H1 (cell line): ENCODE results near the gene RAET1E. TPM values are rescaled to one million over a fixed set of nuclear protein-coding genes. Genes with fewer than 3 reads are reported as not detected.

Source experiments
- CTCF ChIA-PET: fragments of 300-600 bp; sonication (Branson Sonifier 250); formaldehyde crosslinking; loops from one replicate; lab custom pipeline; 2021; ENCODE audit not compliant: partially characterized antibody; lab: Charles Lee
- POLR2A ChIA-PET: fragments of 300-600 bp; sonication (Branson Sonifier 250); formaldehyde crosslinking; loops from one replicate; lab custom pipeline; 2021; ENCODE audit warnings: inconsistent platforms; ENCODE audit not compliant: partially characterized antibody; lab: Charles Lee
- DNase-seq, 2 experiments: peaks; one replicate each; pipeline versions ENCODE4 v3.0.0 to v3.0.0-alpha.2; 2010 to 2022; ENCODE audit warnings: low spot score in 2 of 2, low read depth in 1 of 2, mixed read lengths in 1 of 2
- FAIRE-seq: peaks from 2 replicates; lab custom pipeline; 2011; peaks lifted over from hg19 to GRCh38; lab: Jason Lieb, UNC
- H2AFZ ChIP-seq: 2 replicates; pipeline ENCODE4 v1.8.1; 2012; ENCODE audit warnings: low read length, inconsistent platforms
- H2AK5ac ChIP-seq: 2 replicates; pipeline ENCODE4 v1.6.1; 2013; ENCODE audit warnings: low read depth, low read length
- H2BK120ac ChIP-seq: replicated peaks from 2 replicates; pipeline ENCODE3; 2013; ENCODE audit warnings: low read depth, low read length, inconsistent platforms
- H2BK12ac ChIP-seq: 2 replicates; pipeline ENCODE4 v1.6.1; 2013; ENCODE audit warnings: low read depth, low read length
- H2BK15ac ChIP-seq: 2 replicates; pipeline ENCODE4 v1.6.1; 2013; ENCODE audit warnings: low read length
- H2BK20ac ChIP-seq: 2 replicates; pipeline ENCODE4 v1.6.1; 2013; ENCODE audit warnings: low read length
- H2BK5ac ChIP-seq: 2 replicates; pipeline ENCODE4 v1.6.1; 2013; ENCODE audit warnings: low read depth, low read length
- H3K14ac ChIP-seq: 2 replicates; pipeline ENCODE4 v1.6.1; 2013; ENCODE audit warnings: inconsistent platforms; ENCODE audit not compliant: insufficient read length
- H3K18ac ChIP-seq: 2 replicates; pipeline ENCODE4 v1.6.1; 2013; ENCODE audit warnings: low read length; ENCODE audit errors: extremely low read depth
- H3K23ac ChIP-seq: 2 replicates; pipeline ENCODE4 v1.6.1; 2013; ENCODE audit warnings: inconsistent platforms; ENCODE audit not compliant: insufficient read length
- H3K23me2 ChIP-seq: 2 replicates; pipeline ENCODE4 v1.6.1; 2013; ENCODE audit warnings: low read depth, low read length
- H3K27ac ChIP-seq: 2 replicates; pipeline ENCODE4 v1.6.1; 2011; ENCODE audit warnings: low read depth, low read length, inconsistent platforms
- H3K27me3 ChIP-seq, 4 experiments: replicated peaks in 1 of 4; 1 replicate in 1 of 4; 2 replicates in 3 of 4; pipeline versions ENCODE4 v1.6.1 to v1.8.1; 2011 to 2013; ENCODE audit warnings: low read length in 3 of 4, mild to moderate bottlenecking in 3 of 4, inconsistent platforms in 2 of 4, mixed read lengths in 2 of 4, moderate library complexity in 1 of 4; ENCODE audit not compliant: control insufficient read depth in 3 of 4, insufficient read depth in 3 of 4; ENCODE audit errors: extremely low read depth in 1 of 4
- H3K36me3 ChIP-seq, 4 experiments: 2 replicates each; pipeline versions ENCODE4 v1.6.1 to v1.8.1; 2011 to 2013; ENCODE audit warnings: mild to moderate bottlenecking in 4 of 4, low read length in 3 of 4, moderate library complexity in 2 of 4, control low read depth in 1 of 4, inconsistent platforms in 1 of 4; ENCODE audit not compliant: insufficient read depth in 4 of 4, control insufficient read depth in 2 of 4
- H3K4ac ChIP-seq: replicated peaks from 2 replicates; pipeline ENCODE3; 2013; ENCODE audit warnings: low read length, low read depth, mixed read lengths, inconsistent platforms; ENCODE audit not compliant: insufficient read length
- H3K4me1 ChIP-seq, 4 experiments: replicated peaks in 1 of 4; 1 replicate in 1 of 4; 2 replicates in 3 of 4; pipeline versions ENCODE4 v1.6.1 to v1.8.1; 2011 to 2013; ENCODE audit warnings: low read length in 3 of 4, inconsistent platforms in 2 of 4, mixed read lengths in 1 of 4; ENCODE audit not compliant: insufficient read depth in 4 of 4, control insufficient read depth in 3 of 4
- H3K4me2 ChIP-seq, 2 experiments: 2 replicates each; pipeline versions ENCODE4 v1.6.1 to v1.8.1; 2011 to 2013; ENCODE audit warnings: low read depth in 2 of 2, low read length in 2 of 2, control low read depth in 1 of 2, inconsistent platforms in 1 of 2, mild to moderate bottlenecking in 1 of 2; ENCODE audit not compliant: insufficient read depth in 1 of 2
- H3K4me3 ChIP-seq, 4 experiments: fragments of 200-600, 300-600 bp in 1 of 4; sonication (generic), shearing (Covaris generic), sonication (Bioruptor Twin) in 1 of 4; 2 replicates each; pipeline versions ENCODE4 v1.5.1 to v1.8.1; 2011 to 2016; ENCODE audit warnings: low read length in 4 of 4, low read depth in 3 of 4, control low read depth in 2 of 4, inconsistent platforms in 2 of 4, mild to moderate bottlenecking in 2 of 4, mixed read lengths in 1 of 4, moderate library complexity in 1 of 4; ENCODE audit not compliant: insufficient read depth in 2 of 4; ENCODE audit errors: extremely low read depth in 1 of 4
- H3K56ac ChIP-seq: replicated peaks from 2 replicates; pipeline ENCODE3; 2013; ENCODE audit warnings: low read depth, mild to moderate bottlenecking, mixed read lengths, low read length, inconsistent platforms; ENCODE audit not compliant: insufficient read length
- H3K79me1 ChIP-seq: 2 replicates; pipeline ENCODE4 v1.6.1; 2013; ENCODE audit warnings: low read depth, low read length, control low read depth
- H3K79me2 ChIP-seq, 2 experiments: 2 replicates each; pipeline versions ENCODE4 v1.6.1 to v1.8.1; 2012 to 2013; ENCODE audit warnings: low read length in 2 of 2, mild to moderate bottlenecking in 2 of 2, inconsistent platforms in 1 of 2; ENCODE audit not compliant: insufficient read depth in 2 of 2, control insufficient read depth in 1 of 2
- H3K9ac ChIP-seq, 4 experiments: replicated peaks in 1 of 4; 1 replicate in 1 of 4; 2 replicates in 3 of 4; pipeline versions ENCODE4 v1.6.1 to v1.8.1; 2011 to 2013; ENCODE audit warnings: low read depth in 3 of 4, low read length in 3 of 4, control low read depth in 2 of 4, mild to moderate bottlenecking in 2 of 4, moderate library complexity in 2 of 4, inconsistent platforms in 1 of 4; ENCODE audit errors: extremely low read depth in 1 of 4
- H3K9me3 ChIP-seq, 2 experiments: 2 replicates each; pipeline versions ENCODE4 v1.6.1 to v1.8.1; 2012 to 2013; ENCODE audit warnings: mild to moderate bottlenecking in 2 of 2, moderate library complexity in 2 of 2, control low read depth in 1 of 2, inconsistent platforms in 1 of 2, low read depth in 1 of 2, low read length in 1 of 2, mixed read lengths in 1 of 2; ENCODE audit not compliant: insufficient read depth in 2 of 2
- H4K20me1 ChIP-seq, 2 experiments: replicated peaks in 1 of 2; 2 replicates each; pipeline versions ENCODE3 to v1.8.1; 2011 to 2013; ENCODE audit warnings: inconsistent platforms in 2 of 2, low read length in 2 of 2, mild to moderate bottlenecking in 1 of 2; ENCODE audit not compliant: insufficient read depth in 2 of 2, control insufficient read depth in 1 of 2
- H4K5ac ChIP-seq: 2 replicates; pipeline ENCODE4 v1.6.1; 2013; ENCODE audit warnings: low read length, low read depth, mixed read lengths, inconsistent platforms; ENCODE audit not compliant: insufficient read length
- H4K8ac ChIP-seq: 2 replicates; pipeline ENCODE4 v1.8.0; 2013; ENCODE audit warnings: mild to moderate bottlenecking, moderate library complexity, low read length, inconsistent platforms; ENCODE audit not compliant: insufficient read depth; ENCODE audit errors: extremely low read depth
- H4K91ac ChIP-seq: replicated peaks from 2 replicates; pipeline ENCODE3; 2013; ENCODE audit warnings: low read length, mixed read lengths, inconsistent platforms; ENCODE audit not compliant: insufficient read length
- CHD2 ChIP-seq: IDR thresholded peaks from 2 replicates; pipeline ENCODE4 v1.6.1; 2012; ENCODE audit warnings: low read length, improper control_type of control experiment
- KDM5A ChIP-seq: fragments of 200-600 bp; IDR thresholded peaks from 2 replicates; pipeline ENCODE4 v1.7.1; 2012; ENCODE audit warnings: mild to moderate bottlenecking, low read length, inconsistent platforms, mixed read lengths
- POLR2AphosphoS5 ChIP-seq: IDR thresholded peaks from 2 replicates; pipeline ENCODE4 v1.6.1; 2011; ENCODE audit warnings: low read depth, low read length
- RAD21 ChIP-seq, 2 experiments: IDR thresholded peaks in 1 of 2; conservative IDR thresholded peaks in 1 of 2; 2 replicates each; pipeline ENCODE4 v1.6.1; 2011; ENCODE audit warnings: low read depth in 2 of 2, low read length in 2 of 2, improper control_type of control experiment in 1 of 2, inconsistent platforms in 1 of 2, mild to moderate bottlenecking in 1 of 2, moderate library complexity in 1 of 2
- SIRT6 ChIP-seq: IDR thresholded peaks from one replicate; pipeline ENCODE4 v1.7.1; 2012; ENCODE audit warnings: low read length, inconsistent platforms
- SUZ12 ChIP-seq: fragments of 200-600 bp; sonication (generic); IDR thresholded peaks from 2 replicates; pipeline ENCODE4 v1.6.1; 2012; ENCODE audit warnings: mild to moderate bottlenecking, inconsistent platforms, low read length, moderate library complexity, mixed read lengths
- WGBS, 2 experiments: shearing (Covaris generic) in 1 of 2; methylation state at CpG; one replicate each; pipeline versions ENCODE4 v1.1.6 to v1.1.7; 2013 to 2015; ENCODE audit warnings: low lambda C conversion rate in 2 of 2, mixed read lengths in 2 of 2, inconsistent platforms in 1 of 2, low coverage in 1 of 2, missing lambda C conversion rate in 1 of 2; ENCODE audit not compliant: insufficient replicate concordance in 2 of 2, insufficient coverage in 1 of 2, insufficient read length in 1 of 2; ENCODE audit errors: extremely low coverage in 1 of 2, missing lambda C conversion rate in 1 of 2; 5-methylcytosine and 5-hydroxymethylcytosine counted together
- polyA plus RNA-seq, 7 experiments: library from polyadenylated mRNA; depleted of rRNA in 3 of 7; stranded (reverse) in 5 of 7; unstranded in 2 of 7; fragments of >200 nt in 5 of 7; fragments of 200-250 nt in 2 of 7; gene quantifications; 1 replicate in 5 of 7; 2 replicates in 1 of 7; 4 replicates in 1 of 7; pipeline versions ENCODE4 v1.2.1 to v1.2.3, GENCODE V29; 2011 to 2013; ENCODE audit warnings: missing spikeins in 2 of 7, mixed read lengths in 2 of 7
- total RNA-seq: library from RNA; stranded (reverse); fragmentation: NEBNext Ultra II Directional; extraction: Animal tissue kit (Norgen Biotek cat#: 25700); gene quantifications from 2 replicates; pipeline ENCODE4 v1.2.1, GENCODE V29; 2021
- TF ChIP-seq, protein P1 (sequence below): IDR thresholded peaks from 2 replicates; pipeline ENCODE4 v1.6.1; 2011; ENCODE audit warnings: low read depth, mild to moderate bottlenecking, low read length; ENCODE audit not compliant: insufficient read depth

The RAET1E gene
- total and polyA plus RNA-seq, 2 of the 8 experiments (the other 6 are each of a cell fraction or from before 2014, with no cell fraction given): not detected

DNA sequence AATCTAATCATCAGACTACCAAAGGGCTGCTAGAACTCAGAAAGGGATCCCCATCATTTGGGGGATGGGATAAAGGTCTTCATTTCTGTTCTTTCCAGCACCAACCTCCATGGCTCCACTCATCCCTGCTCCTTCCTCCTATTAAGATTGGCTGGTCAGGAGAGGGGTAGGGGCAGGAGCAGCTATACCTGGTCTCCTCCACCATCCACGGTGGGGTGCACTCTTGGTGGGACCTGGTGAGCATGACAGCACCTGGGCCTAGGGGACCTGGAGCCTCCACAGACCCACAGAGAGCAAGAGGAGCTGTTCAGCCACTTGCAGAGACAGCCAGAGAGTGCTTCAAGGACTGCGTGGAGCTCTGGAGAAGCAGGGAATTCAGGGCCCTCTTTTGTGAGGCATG, 37.8 kb upstream of the RAET1E start:
- no peak overlapping the region for H2BK15ac ChIP-seq
- H2BK20ac ChIP-seq: no peak overlapping the region
- 73% methylated on average over 2 of the region's 2 CpGs; no CpG with 5 or more reads in 1 of the 2 experiments for WGBS, 2 experiments
- ChIA-PET CTCF (interaction anchor here (0.9 to 2.5 kb wide), 9 partner anchors 22 to 81 kb away, joined by 3 to 12 read pairs (median 4); no protein-coding TSS in a partner anchor), POLR2A (interaction anchor here (0.7 kb wide), 1 partner anchor 110 kb away, joined by 3 read pairs; no protein-coding TSS in a partner anchor)
- H2AFZ ChIP-seq: no peak overlapping the region
- DNase-seq (no peak), FAIRE-seq (no peak)
- peaks cover 0 to 4% (median 0%) of the 10 kb centered on the region in 4 experiments; a peak in 1 of 8 replicates for H3K36me3 ChIP-seq
- H2BK12ac ChIP-seq: no peak overlapping the region
- no peak overlapping the region for H4K91ac ChIP-seq
- no peaks in the 10 kb centered on the region for H3K9me3 ChIP-seq
- H3K4ac ChIP-seq: no peak overlapping the region
- H3K23me2 ChIP-seq: peaks cover 7% of the 10 kb centered on the region; the same call in 1 of the 2 replicates
- no peak overlapping the region for H3K4me3 ChIP-seq
- no peak overlapping the region for H3K56ac ChIP-seq
- no peaks in the 10 kb centered on the region for H3K79me1 ChIP-seq
- no peak overlapping the region for H4K8ac ChIP-seq
- no peak overlapping the region for H3K4me2 ChIP-seq
- no peak overlapping the region for H2BK5ac ChIP-seq
- H3K27ac ChIP-seq: no peak overlapping the region
- no peak overlapping the region for H2AK5ac ChIP-seq
- H3K4me1 ChIP-seq: peaks cover 0 to 6% (median 3%) of the 10 kb centered on the region in 4 experiments; a peak in 5 of 7 replicates
- no peak overlapping the region for H3K23ac ChIP-seq
- no peak overlapping the region for H4K5ac ChIP-seq
- no peak overlapping the region for H3K14ac ChIP-seq
- TF ChIP-seq RAD21 (IDR thresholded peaks at IDR 0.05 in 1 of 2, conservative IDR thresholded peaks at IDR 0.05 in 1 of 2; ENCODE audit: low read depth in 2 of 2, low read length in 2 of 2) (no peak), POLR2AphosphoS5 (no peak), CHD2 (no peak), SUZ12 (no peak), SIRT6 (no peak), KDM5A (no peak)
- TF ChIP-seq, protein P1, sequence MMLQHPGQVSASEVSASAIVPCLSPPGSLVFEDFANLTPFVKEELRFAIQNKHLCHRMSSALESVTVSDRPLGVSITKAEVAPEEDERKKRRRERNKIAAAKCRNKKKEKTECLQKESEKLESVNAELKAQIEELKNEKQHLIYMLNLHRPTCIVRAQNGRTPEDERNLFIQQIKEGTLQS: no peak
- no peak overlapping the region for H2BK120ac ChIP-seq
- H4K20me1 ChIP-seq: peaks cover 6 to 11% of the 10 kb centered on the region in 2 experiments
- H3K79me2 ChIP-seq: no peaks in the 10 kb centered on the region
- peaks cover 49 to 66% (median 60%) of the 10 kb centered on the region in 4 experiments for H3K27me3 ChIP-seq
- H3K9ac ChIP-seq: no peak overlapping the region
- H3K18ac ChIP-seq: no peak overlapping the region
